Measurements from ENCODE around the gene IRAK1. TPM values are rescaled to one million over a fixed set of nuclear protein-coding genes. Genes with fewer than 3 reads are reported as not detected.

The IRAK1 gene
- total RNA-seq, 4 donors from 2014 or later, result 64.1 to 155 (median 107) TPM

DNA sequence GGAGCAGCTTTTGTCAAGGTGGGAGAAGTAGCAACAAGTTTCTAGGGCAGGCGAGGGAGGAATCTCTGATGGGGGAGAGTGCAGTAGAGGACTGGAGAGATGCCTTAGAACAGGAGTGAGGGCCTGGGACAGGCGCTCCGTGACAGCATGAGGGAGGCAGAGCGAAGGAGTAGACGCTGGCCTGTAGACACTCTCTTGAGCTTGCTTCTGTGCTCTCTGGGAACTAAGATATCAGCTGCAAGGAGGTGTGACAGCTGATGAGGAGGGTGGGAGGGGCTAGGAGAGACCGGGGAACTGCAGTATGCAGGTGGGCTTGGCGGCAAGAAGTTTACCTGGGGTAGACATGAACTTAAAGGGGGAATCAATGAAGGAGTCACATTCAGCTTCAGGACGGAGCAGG, 42.1 kb upstream of the IRAK1 start:
- peaks cover 2 to 50% (median 19%) of the 10 kb centered on the region in 4 donors for H3K4me1 ChIP-seq
- 85 to 100% methylated on average over 1 to 8 of the region's 8 CpGs for WGBS, 2 donors (ENCODE audit: low coverage in 1 of 2)
- TF ChIP-seq POLR2AphosphoS5 (IDR thresholded peaks at IDR 0.05), result no peak
- TF ChIP-seq EP300 (IDR thresholded peaks at IDR 0.05; ENCODE audit: low read depth), result no peak
- TF ChIP-seq, protein P1, sequence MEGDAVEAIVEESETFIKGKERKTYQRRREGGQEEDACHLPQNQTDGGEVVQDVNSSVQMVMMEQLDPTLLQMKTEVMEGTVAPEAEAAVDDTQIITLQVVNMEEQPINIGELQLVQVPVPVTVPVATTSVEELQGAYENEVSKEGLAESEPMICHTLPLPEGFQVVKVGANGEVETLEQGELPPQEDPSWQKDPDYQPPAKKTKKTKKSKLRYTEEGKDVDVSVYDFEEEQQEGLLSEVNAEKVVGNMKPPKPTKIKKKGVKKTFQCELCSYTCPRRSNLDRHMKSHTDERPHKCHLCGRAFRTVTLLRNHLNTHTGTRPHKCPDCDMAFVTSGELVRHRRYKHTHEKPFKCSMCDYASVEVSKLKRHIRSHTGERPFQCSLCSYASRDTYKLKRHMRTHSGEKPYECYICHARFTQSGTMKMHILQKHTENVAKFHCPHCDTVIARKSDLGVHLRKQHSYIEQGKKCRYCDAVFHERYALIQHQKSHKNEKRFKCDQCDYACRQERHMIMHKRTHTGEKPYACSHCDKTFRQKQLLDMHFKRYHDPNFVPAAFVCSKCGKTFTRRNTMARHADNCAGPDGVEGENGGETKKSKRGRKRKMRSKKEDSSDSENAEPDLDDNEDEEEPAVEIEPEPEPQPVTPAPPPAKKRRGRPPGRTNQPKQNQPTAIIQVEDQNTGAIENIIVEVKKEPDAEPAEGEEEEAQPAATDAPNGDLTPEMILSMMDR (IDR thresholded peaks at IDR 0.05), result no peak
- TF ChIP-seq POLR2A (IDR thresholded peaks at IDR 0.05), result no peak

DNA sequence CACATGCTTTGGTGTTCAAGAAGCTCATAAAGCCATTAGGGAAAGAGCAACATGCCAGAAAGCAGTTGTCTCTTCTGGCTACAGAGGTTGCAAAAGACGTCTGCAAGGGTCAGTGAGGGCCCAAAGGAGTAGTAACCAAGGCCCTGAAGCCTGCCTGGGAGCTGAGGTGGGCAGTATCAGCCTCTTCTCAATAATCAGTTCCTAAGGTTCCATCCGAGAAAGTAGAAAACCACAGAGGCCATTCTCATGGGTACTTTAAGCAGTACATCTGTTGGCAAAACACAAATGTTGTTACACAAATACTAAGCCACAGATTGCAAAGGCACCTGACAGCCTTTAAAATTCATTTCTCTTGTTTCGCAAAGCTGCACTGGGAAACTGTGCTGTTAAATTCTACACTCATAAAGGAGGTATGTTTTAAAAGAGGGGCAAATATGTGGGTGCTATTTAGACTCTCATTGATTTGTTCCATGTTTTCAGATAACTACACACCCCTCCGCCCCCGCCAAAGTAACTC, 40.1 kb upstream of the IRAK1 start:
- in situ Hi-C loops (cut with MboI; ENCODE audit: low pct_ligation_motif_present in 1 of 4, low pct_unique_long_range_greater_than_20kb in 1 of 4, low sequenced_read_pairs in 3 of 4), result no loop called here
- H3K27me3 ChIP-seq, result no peaks in the 10 kb centered on the region
- no peak overlapping the region for H3K4me3 ChIP-seq
- no peaks in the 10 kb centered on the region for H3K36me3 ChIP-seq
- TF ChIP-seq POLR2A (IDR thresholded peaks at IDR 0.05), result no peak
- TF ChIP-seq POLR2AphosphoS5 (IDR thresholded peaks at IDR 0.05), result no peak
- TF ChIP-seq EP300 (IDR thresholded peaks at IDR 0.05; ENCODE audit: low read depth), result no peak
- WGBS, 2 donors (ENCODE audit: low coverage in 1 of 2), result 58 to 68% methylated on average over 2 to 5 of the region's 5 CpGs
- intact Hi-C loops (cut with DNase I; ENCODE audit: low total_unique reads), result no loop called here
- no peak overlapping the region for H3K27ac ChIP-seq
- H3K4me1 ChIP-seq, result peaks cover 2 to 48% (median 18%) of the 10 kb centered on the region in 4 donors
- no peaks in the 10 kb centered on the region for H3K9me3 ChIP-seq
- no peak for DNase-seq

More for the DNA sequence above, 42.1 kb upstream of the IRAK1 start:
- H3K36me3 ChIP-seq, result no peaks in the 10 kb centered on the region
- in situ Hi-C loops (cut with MboI; ENCODE audit: low pct_ligation_motif_present in 1 of 4, low pct_unique_long_range_greater_than_20kb in 1 of 4, low sequenced_read_pairs in 3 of 4) (no loop called here), intact Hi-C loops (cut with DNase I; ENCODE audit: low total_unique reads) (no loop called here)
- DNase-seq, result no peak
- no peak overlapping the region for H3K4me3 ChIP-seq
- no peak overlapping the region for H3K27ac ChIP-seq
- no peaks in the 10 kb centered on the region for H3K27me3 ChIP-seq
- H3K9me3 ChIP-seq, result no peaks in the 10 kb centered on the region

DNA sequence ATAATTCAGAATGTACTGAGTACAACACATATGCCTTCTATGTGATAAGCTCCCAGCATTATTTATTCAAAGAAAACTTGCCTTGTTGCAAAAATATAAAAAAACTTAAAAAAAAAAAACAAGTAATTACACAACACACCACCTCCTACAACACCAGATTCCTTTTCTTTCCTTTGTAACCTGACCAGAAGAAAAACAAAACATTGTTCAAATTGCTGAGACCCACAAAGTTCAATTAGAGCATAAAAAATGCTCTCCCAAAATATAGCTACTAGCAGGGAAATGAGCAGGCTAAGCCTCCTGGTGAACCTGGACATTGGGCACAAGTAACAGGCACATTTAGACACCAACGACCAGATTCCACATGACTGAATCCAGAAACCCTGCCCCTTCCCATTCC, 39.5 kb upstream of the IRAK1 start:
- TF ChIP-seq POLR2AphosphoS5 (IDR thresholded peaks at IDR 0.05), result no peak
- Histone ChIP-seq H3K27ac (no peak overlapping the region), H3K4me1 (peaks cover 2 to 47% (median 15%) of the 10 kb centered on the region in 4 donors), H3K27me3 (no peaks in the 10 kb centered on the region), H3K36me3 (no peaks in the 10 kb centered on the region), H3K4me3 (no peak overlapping the region), H3K9me3 (no peaks in the 10 kb centered on the region)
- no peak for DNase-seq
- in situ Hi-C loops (cut with MboI; ENCODE audit: low pct_ligation_motif_present in 1 of 4, low pct_unique_long_range_greater_than_20kb in 1 of 4, low sequenced_read_pairs in 3 of 4) (no loop called here), intact Hi-C loops (cut with DNase I; ENCODE audit: low total_unique reads) (no loop called here)
- WGBS, 2 donors (ENCODE audit: low coverage in 1 of 2), result 37% methylated on average over 1 of the region's 1 CpG; no CpG with 5 or more reads in 1 of the 2 donors

DNA sequence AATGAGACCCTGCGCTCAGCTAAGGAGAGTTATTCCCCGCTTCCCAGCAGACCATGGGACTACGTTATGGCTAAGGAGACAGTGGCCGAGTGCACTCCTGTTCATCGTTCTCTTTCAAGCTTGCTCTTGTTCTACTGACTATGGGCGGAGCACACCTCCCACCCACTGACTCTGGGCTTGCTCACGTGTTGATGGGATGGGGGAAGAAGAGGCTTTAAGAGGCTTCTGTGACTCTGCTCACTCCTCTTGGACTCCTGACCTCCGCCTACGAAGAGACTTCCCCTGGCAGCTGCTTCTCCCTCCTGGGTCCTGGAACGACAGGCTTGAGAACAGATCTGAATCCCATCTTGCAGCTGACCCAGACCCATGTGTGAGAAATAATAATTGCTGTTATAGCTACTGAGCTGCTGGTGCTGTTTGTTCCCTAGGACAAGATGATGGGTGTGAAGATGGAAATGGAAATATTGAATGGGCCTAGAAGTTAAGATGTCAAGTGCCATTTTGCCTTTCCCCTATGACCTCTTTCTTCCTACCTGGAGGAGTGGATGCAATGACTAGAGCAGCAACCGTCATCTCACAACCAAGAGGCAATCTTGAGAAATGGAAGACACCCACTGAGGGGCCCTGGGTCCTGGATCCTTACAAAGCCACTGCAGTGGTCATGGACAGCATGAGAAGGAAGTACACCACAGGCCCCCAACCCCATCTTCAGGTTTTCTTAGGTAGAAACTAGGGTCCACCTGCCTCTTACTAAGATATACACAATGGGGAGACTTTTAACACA, 38.7 kb upstream of the IRAK1 start:
- WGBS, 2 donors (ENCODE audit: low coverage in 1 of 2), result 79% methylated on average over 11 of the region's 11 CpGs; no CpG with 5 or more reads in 1 of the 2 donors
- no peak for DNase-seq
- peaks cover 2 to 44% (median 15%) of the 10 kb centered on the region in 4 donors for H3K4me1 ChIP-seq
- no peak overlapping the region for H3K4me3 ChIP-seq
- intact Hi-C loops (cut with DNase I; ENCODE audit: low total_unique reads) (no loop called here), in situ Hi-C loops (cut with MboI; ENCODE audit: low pct_ligation_motif_present in 1 of 4, low pct_unique_long_range_greater_than_20kb in 1 of 4, low sequenced_read_pairs in 3 of 4) (no loop called here)
- H3K27me3 ChIP-seq, result no peaks in the 10 kb centered on the region
- H3K36me3 ChIP-seq, result no peaks in the 10 kb centered on the region
- TF ChIP-seq POLR2A (IDR thresholded peaks at IDR 0.05) (no peak), POLR2AphosphoS5 (IDR thresholded peaks at IDR 0.05) (no peak), EP300 (IDR thresholded peaks at IDR 0.05; ENCODE audit: low read depth) (no peak)
- TF ChIP-seq, protein P1 (IDR thresholded peaks at IDR 0.05), result no peak
- no peaks in the 10 kb centered on the region for H3K9me3 ChIP-seq
- no peak overlapping the region for H3K27ac ChIP-seq

DNA sequence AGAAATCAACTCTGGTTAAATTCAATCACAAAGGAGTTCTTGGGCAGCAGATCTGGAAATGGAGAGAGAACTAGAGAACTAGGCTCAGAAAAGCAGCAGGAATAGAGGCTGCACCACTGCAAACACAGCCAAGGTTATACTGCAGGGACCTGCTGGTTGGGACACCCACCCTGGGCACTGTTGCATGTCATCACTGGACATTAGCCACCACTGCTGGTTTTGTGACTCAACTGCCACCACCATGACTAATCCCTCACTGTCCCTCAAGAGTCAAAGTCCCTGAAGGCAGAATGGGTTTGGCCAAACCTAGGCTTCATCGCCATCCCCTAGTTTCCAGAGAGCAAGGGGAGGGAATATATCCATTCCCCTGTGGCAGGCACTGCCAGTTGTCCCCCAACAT, 38.1 kb upstream of the IRAK1 start:
- Histone ChIP-seq H3K9me3 (no peaks in the 10 kb centered on the region), H3K4me1 (peaks cover 2 to 44% (median 15%) of the 10 kb centered on the region in 4 donors), H3K27me3 (no peaks in the 10 kb centered on the region), H3K27ac (no peak overlapping the region), H3K36me3 (no peaks in the 10 kb centered on the region), H3K4me3 (no peak overlapping the region)
- TF ChIP-seq POLR2AphosphoS5 (IDR thresholded peaks at IDR 0.05) (no peak), EP300 (IDR thresholded peaks at IDR 0.05; ENCODE audit: low read depth) (no peak), POLR2A (IDR thresholded peaks at IDR 0.05) (no peak)
- TF ChIP-seq, protein P1 (IDR thresholded peaks at IDR 0.05), result no peak
- DNase-seq, result no peak
- in situ Hi-C loops (cut with MboI; ENCODE audit: low pct_ligation_motif_present in 1 of 4, low pct_unique_long_range_greater_than_20kb in 1 of 4, low sequenced_read_pairs in 3 of 4), result no loop called here
- intact Hi-C loops (cut with DNase I; ENCODE audit: low total_unique reads), result no loop called here
- WGBS, 2 donors (ENCODE audit: low coverage in 1 of 2), result 73% methylated on average over 1 of the region's 1 CpG; no CpG with 5 or more reads in 1 of the 2 donors
